ENCODE measurements around the gene GRAMD4.

The GRAMD4 gene

DNA sequence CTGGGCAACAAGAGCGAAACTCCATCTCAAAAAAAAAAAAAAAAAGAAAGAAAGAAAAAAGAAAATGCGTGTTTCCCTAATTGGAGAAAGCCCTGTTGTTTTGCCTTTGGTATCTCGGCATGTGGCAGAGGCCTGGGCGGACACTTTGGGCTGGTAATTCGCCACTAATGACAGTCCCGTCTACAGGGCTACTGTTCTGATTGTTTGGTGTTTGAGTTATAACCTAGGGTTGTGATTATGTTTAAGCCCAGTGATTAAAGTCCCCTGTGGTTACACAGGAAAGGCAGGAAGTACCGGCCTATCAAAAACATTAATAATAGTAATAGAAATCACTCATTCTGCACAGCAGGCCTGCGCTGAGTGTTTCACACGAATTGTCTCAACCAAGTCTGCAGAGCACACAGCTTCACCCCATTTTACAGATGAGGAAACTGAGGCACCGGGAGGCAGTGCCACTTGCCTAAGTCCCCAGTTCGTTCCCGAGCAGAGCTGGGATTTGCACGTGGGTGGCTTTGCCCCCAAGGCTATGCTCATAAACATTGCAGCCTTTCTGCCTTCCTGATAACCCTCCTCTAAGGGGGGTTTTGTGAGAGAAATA lies 39.1 kb upstream of the GRAMD4 start:
- TF ChIP-seq, protein P1, sequence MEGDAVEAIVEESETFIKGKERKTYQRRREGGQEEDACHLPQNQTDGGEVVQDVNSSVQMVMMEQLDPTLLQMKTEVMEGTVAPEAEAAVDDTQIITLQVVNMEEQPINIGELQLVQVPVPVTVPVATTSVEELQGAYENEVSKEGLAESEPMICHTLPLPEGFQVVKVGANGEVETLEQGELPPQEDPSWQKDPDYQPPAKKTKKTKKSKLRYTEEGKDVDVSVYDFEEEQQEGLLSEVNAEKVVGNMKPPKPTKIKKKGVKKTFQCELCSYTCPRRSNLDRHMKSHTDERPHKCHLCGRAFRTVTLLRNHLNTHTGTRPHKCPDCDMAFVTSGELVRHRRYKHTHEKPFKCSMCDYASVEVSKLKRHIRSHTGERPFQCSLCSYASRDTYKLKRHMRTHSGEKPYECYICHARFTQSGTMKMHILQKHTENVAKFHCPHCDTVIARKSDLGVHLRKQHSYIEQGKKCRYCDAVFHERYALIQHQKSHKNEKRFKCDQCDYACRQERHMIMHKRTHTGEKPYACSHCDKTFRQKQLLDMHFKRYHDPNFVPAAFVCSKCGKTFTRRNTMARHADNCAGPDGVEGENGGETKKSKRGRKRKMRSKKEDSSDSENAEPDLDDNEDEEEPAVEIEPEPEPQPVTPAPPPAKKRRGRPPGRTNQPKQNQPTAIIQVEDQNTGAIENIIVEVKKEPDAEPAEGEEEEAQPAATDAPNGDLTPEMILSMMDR (conservative IDR thresholded peaks at IDR 0.05; ENCODE audit: low read length): no peak
- no peak for DNase-seq (ENCODE audit: low read depth)
- H3K4me3 ChIP-seq (ENCODE audit: low read length): no peak overlapping the region

DNA sequence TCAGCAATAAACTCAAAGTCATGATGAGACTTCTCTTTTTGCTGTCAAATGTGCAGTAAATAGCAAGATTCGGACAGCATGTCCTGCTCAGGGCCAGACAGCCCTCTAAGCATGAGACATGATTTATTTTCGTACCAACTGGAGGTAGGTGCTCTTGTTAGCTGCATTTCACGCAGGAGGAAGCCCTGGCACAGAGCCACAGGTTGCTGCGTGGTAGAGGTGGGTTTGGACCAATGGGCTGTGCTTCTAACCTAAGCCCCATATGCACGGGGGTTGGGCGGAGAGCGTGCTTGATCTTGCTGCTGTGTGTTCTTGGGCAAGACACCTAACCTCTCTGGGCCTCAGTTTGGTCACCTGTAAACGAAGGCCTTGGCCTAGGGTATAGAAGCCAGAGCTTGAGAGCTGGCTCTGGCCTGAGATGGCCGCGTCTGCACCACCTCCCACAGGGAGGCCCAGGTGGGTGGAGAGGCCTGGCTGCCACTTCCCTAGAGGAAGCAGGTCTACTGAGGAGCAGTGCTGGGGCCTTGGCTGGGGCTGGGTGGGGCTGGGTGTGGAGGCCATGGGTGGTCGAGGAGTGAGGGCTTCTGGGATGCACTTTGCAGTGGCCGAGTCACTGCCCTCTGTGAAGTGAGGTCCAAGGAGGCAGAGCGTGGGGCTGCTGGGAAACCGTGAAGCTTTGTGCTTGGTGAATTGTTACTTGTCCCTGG lies 38.5 kb upstream of the GRAMD4 start:
- TF ChIP-seq, protein P1 (conservative IDR thresholded peaks at IDR 0.05; ENCODE audit: low read length): no peak
- no peak overlapping the region for H3K4me3 ChIP-seq (ENCODE audit: low read length)
- no peak for DNase-seq (ENCODE audit: low read depth)

DNA sequence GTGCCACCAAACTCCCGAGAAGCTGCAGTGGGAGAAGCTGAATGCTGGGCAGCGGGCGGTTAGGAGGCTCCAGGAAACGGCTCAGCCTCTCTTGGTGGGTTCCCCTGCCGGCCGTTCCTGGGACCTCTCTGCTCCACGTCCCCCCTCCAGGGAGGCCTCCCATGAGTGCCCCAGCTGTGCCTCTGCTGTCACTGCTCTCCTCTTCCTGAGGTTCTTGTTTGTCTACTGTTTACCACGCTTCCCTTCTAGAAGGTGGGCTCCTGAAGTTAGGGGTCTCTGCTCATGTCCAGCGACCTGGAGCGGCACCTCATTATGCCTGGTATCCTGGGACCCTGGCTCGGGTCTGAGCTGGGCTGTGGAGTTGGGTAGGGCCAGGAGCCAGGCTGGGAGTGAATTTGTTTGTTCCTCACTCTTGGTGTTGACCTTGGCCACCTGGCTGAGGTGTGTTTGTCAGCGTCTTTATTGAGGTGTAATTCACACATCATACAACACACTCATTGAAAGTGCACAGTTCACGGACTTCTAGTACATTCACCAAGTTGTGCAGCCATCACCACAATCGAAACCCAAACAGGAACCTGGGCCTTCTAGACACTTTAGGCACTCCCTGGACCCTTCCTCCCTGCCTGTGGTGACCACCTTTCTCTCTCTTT lies 37.8 kb upstream of the GRAMD4 start:
- H3K4me3 ChIP-seq (ENCODE audit: low read length): no peak overlapping the region
- DNase-seq (ENCODE audit: low read depth): no peak
- TF ChIP-seq, protein P1 (conservative IDR thresholded peaks at IDR 0.05; ENCODE audit: low read length): no peak

DNA sequence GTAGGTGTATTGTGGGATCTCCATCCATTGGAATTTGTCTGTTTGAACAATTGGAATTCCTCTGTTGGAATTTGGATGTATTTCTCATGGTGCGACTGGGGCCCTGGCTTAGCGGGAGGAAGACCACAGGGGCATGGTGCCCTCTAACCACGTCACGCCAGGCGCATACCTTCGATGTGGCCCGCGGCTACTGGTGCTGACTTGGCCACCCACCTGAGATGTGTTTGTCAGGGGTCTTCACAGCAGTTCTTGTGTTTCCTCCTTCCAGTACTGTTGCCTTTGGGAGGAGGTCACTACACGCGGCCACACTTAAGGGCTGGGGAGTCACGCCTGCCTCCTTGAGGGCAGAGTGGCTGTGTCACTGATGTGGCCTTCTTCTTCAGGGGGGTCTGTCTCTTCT lies 36.6 kb upstream of the GRAMD4 start:
- no peak overlapping the region for H3K4me3 ChIP-seq (ENCODE audit: low read length)
- DNase-seq (ENCODE audit: low read depth): no peak
- TF ChIP-seq, protein P1 (conservative IDR thresholded peaks at IDR 0.05; ENCODE audit: low read length): no peak

DNA sequence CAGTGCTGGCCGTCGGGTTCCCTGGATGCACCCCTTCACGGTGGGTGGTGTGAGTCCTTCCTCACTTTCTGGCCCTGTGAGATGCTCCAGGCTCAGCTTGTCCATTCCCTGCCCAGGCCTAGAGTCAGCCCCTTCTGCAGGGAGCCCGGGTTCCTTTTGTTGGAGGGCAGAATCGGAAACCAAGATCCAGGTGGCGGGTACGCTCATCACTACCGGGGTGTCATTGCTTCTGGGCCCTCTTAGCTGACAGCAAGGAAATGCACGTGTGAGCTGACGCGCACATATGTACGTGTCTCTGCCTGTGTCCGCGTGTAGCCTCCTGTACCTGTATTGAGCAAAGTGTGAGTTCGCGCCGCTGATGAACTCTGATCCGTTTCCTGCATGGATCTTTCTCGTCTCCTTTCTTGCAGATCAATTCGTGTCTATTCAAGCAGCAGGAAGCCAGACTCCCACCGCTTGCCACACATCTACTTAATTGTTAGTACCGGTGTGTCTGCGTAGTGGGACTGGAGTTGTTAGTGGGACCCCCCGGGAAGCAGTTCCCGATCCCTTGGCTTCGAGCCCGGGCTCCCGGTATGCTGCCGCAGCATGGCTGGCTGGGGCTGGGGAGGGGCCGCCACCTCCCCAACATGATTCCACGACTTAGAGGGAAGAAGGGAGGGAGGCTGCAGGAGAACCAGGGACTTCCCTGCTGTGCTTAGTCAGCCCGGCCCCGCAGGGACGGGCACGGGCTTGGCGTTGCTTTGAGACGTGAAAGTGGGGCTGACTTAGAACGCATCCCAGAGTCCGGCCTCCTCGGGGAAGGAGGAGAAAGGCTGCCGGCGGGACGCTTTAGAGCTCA lies 35.9 kb upstream of the GRAMD4 start:
- peak; percentile 14 for DNase-seq (ENCODE audit: low read depth)
- no peak overlapping the region for H3K4me3 ChIP-seq (ENCODE audit: low read length)

DNA sequence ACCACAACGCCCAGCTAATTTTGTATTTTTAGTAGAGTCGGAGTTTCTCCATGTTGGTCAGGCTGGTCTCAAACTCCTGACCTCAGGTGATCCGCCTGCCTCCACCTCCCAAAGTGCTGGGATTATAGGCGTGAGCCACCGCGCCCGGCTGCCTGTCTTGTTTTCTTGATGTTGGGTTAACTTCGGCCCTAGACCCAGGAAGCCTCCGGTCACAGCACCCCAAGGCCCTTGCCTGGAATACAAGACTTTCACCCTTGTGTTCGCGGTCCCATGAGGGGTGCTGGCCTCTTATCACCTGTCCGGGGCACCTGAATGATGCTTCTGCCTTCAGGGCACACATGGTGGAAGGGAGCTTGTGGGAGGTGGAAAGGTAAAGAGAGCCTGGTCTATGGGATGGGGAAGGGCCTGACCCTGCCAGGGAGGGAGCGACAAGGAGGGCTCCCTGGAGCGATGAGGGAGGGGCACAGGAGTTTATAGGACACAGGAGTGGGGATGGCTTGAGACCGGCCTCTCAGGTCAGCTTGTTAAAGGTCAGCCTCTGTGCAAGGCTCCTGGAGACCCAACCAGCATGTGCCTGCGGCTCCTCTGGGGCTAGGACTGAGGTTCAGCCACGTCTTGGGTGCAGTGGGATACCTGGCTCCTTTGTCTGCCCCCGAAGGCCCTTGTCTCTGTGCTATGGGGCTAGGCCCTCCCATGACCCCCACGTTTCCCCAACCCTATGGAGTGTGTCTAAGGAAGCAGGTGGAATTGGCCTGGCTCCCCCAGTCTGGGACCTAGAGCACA lies 34.7 kb upstream of the GRAMD4 start:
- no peak for DNase-seq (ENCODE audit: low read depth)
- no peak overlapping the region for H3K4me3 ChIP-seq (ENCODE audit: low read length)
- TF ChIP-seq, protein P1 (conservative IDR thresholded peaks at IDR 0.05; ENCODE audit: low read length): no peak

More for the DNA sequence above, 35.9 kb upstream of the GRAMD4 start:
- TF ChIP-seq, protein P1 (conservative IDR thresholded peaks at IDR 0.05; ENCODE audit: low read length): no peak
